ENCODE results near the gene NR6A1. TPM values are rescaled to one million over a fixed set of nuclear protein-coding genes. Genes with fewer than 3 reads are reported as not detected.

The NR6A1 gene
- total and polyA plus RNA-seq, 2 of the 13 experiments (the other 11 are each of a cell fraction or from before 2014, with no cell fraction given) = 28.1 to 31.5 TPM

DNA sequence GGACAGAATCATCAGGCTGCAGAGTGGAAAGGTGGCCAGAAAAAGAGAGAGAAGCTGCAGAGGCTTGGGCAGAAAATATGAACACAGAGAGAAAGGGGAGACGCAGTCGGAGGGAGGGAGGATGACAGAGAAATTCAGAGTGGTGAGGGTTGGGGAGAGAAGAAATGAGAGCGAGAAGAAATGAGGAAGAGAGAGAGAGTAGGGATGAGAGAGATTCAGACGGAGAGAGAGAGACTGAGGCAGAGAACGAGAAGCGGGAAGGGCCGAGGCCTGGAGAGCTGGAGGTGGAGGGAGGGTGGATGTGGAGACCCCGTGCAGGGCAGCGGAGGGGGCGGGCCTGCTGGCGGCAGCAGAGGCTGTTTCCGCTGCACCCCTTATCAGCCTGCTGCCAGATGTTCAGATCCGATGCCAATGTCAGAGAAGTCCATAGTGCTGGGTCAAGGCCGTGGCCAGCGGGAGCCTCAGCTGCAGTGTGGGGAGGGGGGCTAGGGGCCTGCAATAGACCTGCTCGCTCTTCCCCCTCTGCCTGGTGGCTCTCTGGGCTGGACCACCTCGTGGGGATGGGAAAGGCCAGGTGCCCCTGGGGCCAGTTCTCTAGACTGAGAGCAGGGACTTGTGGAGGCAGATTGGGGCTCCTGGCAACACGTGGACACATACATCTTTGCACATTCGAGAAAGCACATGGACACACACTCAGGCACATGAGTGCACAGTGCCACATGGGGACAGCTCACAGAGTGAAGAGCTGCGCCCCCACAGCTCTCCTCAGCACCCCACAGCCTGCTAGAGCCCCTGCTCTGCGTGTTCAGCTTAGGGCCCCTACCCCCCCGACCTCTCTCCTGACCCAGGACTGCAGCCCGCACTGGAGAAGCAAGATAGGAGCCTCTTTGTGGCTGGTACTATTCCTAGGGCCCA, 259.0 kb downstream of the NR6A1 start (continued):
- TF ChIP-seq ZBTB40 (IDR thresholded peaks at IDR 0.05) (no peak), ZBTB40 (CRISPR knock-in tag; IDR thresholded peaks at IDR 0.05) (peak; percentile 17; the same call in 1 of the 2 replicates), ZNF562 (CRISPR knock-in tag; IDR thresholded peaks at IDR 0.05; ENCODE audit: borderline replicate concordance) (no peak), PCBP2 (optimal IDR thresholded peaks at IDR 0.05; ENCODE audit: low read depth, low read length, poor library complexity, severe bottlenecking) (no peak), ZNF335 (CRISPR knock-in tag; IDR thresholded peaks at IDR 0.05) (no peak), ZNF382 (CRISPR knock-in tag; IDR thresholded peaks at IDR 0.05; ENCODE audit: borderline replicate concordance) (no peak), ZNF549 (CRISPR knock-in tag; IDR thresholded peaks at IDR 0.05) (no peak), MXD3 (CRISPR knock-in tag; IDR thresholded peaks at IDR 0.05) (no peak), ZNF839 (CRISPR knock-in tag; IDR thresholded peaks at IDR 0.05; ENCODE audit: borderline replicate concordance) (no peak), ZNF841 (CRISPR knock-in tag; IDR thresholded peaks at IDR 0.05; ENCODE audit: borderline replicate concordance) (no peak), EZH2 (conservative IDR thresholded peaks at IDR 0.05; ENCODE audit: low read depth, low read length) (no peak), RFX1 (IDR thresholded peaks at IDR 0.05) (no peak), ZFP90 (CRISPR knock-in tag; IDR thresholded peaks at IDR 0.05; ENCODE audit: borderline replicate concordance) (peak; percentile 56; the same call in 1 of the 2 replicates), ZNF567 (CRISPR knock-in tag; IDR thresholded peaks at IDR 0.05; ENCODE audit: borderline replicate concordance) (no peak)
- TF ChIP-seq, protein P1, sequence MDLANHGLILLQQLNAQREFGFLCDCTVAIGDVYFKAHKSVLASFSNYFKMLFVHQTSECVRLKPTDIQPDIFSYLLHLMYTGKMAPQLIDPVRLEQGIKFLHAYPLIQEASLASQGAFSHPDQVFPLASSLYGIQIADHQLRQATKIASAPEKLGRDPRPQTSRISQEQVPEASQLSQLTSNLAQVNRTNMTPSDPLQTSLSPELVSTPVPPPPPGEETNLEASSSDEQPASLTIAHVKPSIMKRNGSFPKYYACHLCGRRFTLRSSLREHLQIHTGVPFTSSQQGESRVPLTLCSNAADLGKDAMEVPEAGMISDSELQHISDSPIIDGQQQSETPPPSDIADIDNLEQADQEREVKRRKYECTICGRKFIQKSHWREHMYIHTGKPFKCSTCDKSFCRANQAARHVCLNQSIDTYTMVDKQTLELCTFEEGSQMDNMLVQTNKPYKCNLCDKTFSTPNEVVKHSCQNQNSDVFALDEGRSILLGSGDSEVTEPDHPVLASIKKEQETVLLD (CRISPR knock-in tag; IDR thresholded peaks at IDR 0.05; ENCODE audit: low read depth) = no peak
- TF ChIP-seq, protein P2, sequence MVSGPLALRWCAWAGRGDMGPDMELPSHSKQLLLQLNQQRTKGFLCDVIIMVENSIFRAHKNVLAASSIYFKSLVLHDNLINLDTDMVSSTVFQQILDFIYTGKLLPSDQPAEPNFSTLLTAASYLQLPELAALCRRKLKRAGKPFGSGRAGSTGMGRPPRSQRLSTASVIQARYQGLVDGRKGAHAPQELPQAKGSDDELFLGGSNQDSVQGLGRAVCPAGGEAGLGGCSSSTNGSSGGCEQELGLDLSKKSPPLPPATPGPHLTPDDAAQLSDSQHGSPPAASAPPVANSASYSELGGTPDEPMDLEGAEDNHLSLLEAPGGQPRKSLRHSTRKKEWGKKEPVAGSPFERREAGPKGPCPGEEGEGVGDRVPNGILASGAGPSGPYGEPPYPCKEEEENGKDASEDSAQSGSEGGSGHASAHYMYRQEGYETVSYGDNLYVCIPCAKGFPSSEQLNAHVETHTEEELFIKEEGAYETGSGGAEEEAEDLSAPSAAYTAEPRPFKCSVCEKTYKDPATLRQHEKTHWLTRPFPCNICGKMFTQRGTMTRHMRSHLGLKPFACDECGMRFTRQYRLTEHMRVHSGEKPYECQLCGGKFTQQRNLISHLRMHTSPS (CRISPR knock-in tag; IDR thresholded peaks at IDR 0.05; ENCODE audit: low read depth) = peak; percentile 98
